ENCODE results near the gene LY6G6C.

LY6G6C gene, protein sequence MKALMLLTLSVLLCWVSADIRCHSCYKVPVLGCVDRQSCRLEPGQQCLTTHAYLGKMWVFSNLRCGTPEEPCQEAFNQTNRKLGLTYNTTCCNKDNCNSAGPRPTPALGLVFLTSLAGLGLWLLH

GRCh38 chr6:31721351-31722020 lies at the start of gene LY6G6C:
LY6G6C (minus strand) TSS chr6:31721746; CDS start chr6:31721679, 67 bp downstream.
- Mint-ChIP-seq H3K4me3 (no peak within 1 kb of the TSS), H3K27ac (peak within 1 kb of the TSS; percentile 48)

DNA sequence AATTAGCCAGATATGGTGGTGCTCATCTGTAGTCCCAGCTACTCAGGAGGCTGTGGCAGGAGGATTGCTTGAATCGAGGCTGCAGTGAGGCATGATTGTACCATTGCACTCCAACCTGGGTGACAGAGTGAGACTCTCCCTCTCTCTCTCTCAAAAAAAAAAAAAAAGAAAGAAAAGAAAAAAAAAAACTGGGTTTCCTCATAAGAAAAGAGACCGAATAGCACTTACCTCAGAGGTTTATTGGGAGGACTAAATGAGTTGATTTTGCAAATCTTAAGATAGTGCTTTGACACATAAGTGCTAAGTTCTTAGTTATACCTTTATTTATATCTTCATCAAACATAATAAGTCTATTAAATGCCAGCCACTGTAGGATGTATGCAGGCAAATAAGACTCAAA lies 49.3 kb upstream of the LY6G6C start:
- H3K27me3 Mint-ChIP-seq = no peaks in the 10 kb centered on the region
- peaks cover 28% of the 10 kb centered on the region for H3K4me1 Mint-ChIP-seq
- no peaks in the 10 kb centered on the region for H3K9me3 Mint-ChIP-seq
- no peak overlapping the region for H3K4me3 Mint-ChIP-seq
- no peaks in the 10 kb centered on the region for H3K36me3 Mint-ChIP-seq
- peak overlapping the region; percentile 51 for H3K27ac Mint-ChIP-seq

More at GRCh38 chr6:31721351-31722020, at the start of gene LY6G6C:
- Mint-ChIP-seq H3K27me3 (no peaks in the 10 kb centered on the region), H3K4me1 (peaks cover 10% of the 10 kb centered on the region), H3K9me3 (no peaks in the 10 kb centered on the region), H3K36me3 (no peaks in the 10 kb centered on the region)

DNA sequence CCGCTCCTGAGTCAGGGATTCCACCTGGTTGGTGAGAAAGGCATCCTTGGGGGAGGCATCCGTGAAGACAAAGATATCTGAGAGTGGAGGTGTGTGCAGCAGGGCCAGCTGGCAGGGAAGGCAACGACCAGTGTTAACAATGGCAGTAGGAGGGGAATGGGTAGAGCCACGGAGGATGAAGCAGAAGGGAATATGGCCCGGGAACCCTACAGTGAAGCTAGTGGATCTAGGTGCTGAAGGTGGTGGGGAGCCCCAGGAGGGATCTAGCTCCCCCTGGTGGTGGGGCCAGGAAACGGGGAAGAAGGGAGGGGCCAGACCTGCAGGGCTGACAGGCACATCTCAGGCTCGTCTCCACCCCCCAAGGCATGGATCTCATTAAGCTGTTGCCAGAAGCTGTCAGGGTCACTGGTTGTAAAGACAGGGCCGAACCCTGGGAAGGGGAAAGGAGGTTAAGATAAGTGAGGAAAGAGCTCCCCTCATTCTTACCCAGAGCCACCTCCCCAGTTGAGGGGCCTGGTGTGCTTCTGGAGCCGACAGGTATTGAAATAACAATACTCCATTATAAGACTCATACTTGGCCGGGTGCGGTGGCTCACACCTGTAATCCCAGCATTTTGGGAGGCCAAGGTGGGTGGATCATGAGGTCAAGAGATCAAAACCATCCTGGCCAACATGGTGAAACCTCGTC lies 48.3 kb upstream of the LY6G6C start:
- Mint-ChIP-seq H3K9me3 (no peaks in the 10 kb centered on the region), H3K27ac (no peak overlapping the region), H3K4me1 (peaks cover 22% of the 10 kb centered on the region), H3K27me3 (no peaks in the 10 kb centered on the region), H3K4me3 (peak overlapping the region; percentile 23), H3K36me3 (no peaks in the 10 kb centered on the region)

DNA sequence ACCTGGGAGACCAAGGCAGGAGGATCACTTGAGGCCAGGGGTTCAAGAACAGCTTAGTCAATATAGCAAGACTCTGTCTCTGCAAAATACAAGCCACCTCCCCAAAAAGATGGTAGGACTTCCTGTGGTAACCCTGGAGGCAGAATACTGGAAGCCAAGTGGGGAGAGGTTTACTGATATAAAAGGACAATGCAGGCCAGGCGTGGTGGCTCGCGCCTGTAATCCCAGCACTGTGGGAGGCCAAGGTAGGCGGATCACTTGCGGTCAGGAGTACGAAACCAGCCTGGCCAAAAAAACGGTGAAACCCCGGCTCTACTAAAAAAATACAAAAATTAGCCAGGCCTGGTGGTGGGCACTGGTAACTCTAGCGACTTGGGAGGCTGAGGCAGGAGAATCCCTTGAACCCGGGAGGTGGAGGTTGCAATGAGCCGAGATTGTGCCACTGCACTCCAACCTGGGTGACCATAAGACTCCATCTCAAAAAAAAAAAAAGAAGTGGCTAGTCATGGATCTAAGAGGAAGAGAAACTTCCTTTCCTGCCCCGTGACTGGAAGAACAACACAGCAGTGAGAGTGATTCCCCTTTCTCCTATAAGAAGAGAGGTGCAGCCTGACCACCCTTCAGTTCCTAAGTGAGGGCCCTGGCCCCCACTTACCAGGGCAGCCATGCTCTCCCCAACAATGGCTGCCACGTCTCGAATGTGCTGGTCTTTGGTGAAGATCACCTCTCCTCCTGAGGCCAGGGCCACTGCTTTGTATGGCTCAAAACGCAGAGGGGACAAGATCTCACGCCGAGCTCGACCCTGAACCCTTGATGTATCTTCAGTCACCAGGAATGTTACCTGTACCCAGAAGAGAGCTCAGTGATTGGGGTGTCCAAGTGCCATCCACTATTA lies 47.1 kb upstream of the LY6G6C start:
- Mint-ChIP-seq H3K4me1 (peaks cover 23% of the 10 kb centered on the region), H3K27me3 (no peaks in the 10 kb centered on the region), H3K9me3 (no peaks in the 10 kb centered on the region), H3K27ac (no peak overlapping the region), H3K36me3 (no peaks in the 10 kb centered on the region), H3K4me3 (no peak overlapping the region)

GRCh38 chr6:31767096-31767645 lies 45.6 kb upstream of the LY6G6C start:
- H3K9me3 Mint-ChIP-seq = no peaks in the 10 kb centered on the region
- H3K36me3 Mint-ChIP-seq = peaks cover 2% of the 10 kb centered on the region
- H3K4me1 Mint-ChIP-seq = peaks cover 17% of the 10 kb centered on the region
- no peak overlapping the region for H3K27ac Mint-ChIP-seq
- no peaks in the 10 kb centered on the region for H3K27me3 Mint-ChIP-seq
- no peak overlapping the region for H3K4me3 Mint-ChIP-seq

GRCh38 chr6:31765910-31766794 lies 44.6 kb upstream of the LY6G6C start:
- Mint-ChIP-seq H3K9me3 (no peaks in the 10 kb centered on the region), H3K36me3 (peaks cover 5% of the 10 kb centered on the region), H3K4me3 (no peak overlapping the region), H3K27me3 (no peaks in the 10 kb centered on the region), H3K4me1 (peaks cover 12% of the 10 kb centered on the region), H3K27ac (no peak overlapping the region)

DNA sequence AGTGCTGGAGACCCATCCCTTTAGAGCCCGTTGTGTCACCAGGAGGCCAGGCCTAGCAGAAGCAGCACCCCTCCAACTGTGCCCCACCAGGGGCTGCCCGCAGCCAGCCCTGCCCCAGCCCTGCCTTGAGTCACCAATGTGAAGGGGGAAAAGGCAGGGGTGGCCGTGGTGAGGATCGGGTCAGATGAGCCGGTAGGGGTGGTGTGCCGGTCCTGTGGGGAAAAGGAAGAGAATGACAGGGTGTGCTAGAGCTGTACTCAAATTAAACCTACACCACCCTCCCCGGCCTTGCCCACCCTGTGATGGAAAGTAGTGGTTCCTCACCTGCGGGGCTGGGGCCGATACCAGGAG lies 44.0 kb upstream of the LY6G6C start:
- H3K4me3 Mint-ChIP-seq = no peak overlapping the region

DNA sequence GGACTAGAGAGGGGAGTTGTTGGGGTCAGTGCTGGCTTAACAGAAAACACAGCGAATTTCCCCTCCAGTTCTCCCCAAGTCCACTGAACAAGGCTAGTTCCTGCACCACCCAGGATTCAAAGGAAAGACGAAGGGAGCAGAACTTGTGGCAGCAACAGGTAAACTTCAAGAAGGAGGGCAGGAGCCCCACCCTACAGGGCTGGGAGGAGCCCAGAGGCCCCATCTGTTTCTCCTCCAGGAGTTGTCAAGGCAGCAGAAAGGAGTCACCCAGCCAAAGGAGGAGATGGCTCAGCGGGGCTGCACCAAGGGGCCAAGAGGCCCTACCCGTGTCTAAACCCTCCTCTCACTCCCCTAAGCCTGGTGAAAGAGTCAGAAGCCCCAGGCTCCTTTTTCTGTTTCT lies 42.7 kb upstream of the LY6G6C start:
- Mint-ChIP-seq H3K36me3 (peaks cover 13% of the 10 kb centered on the region), H3K4me1 (peaks cover 3% of the 10 kb centered on the region), H3K27me3 (no peaks in the 10 kb centered on the region), H3K27ac (no peak overlapping the region), H3K9me3 (no peaks in the 10 kb centered on the region), H3K4me3 (no peak overlapping the region)

More for the DNA sequence above, 44.0 kb upstream of the LY6G6C start:
- no peaks in the 10 kb centered on the region for H3K27me3 Mint-ChIP-seq
- H3K4me1 Mint-ChIP-seq = peaks cover 10% of the 10 kb centered on the region
- no peaks in the 10 kb centered on the region for H3K9me3 Mint-ChIP-seq
- no peak overlapping the region for H3K27ac Mint-ChIP-seq
- H3K36me3 Mint-ChIP-seq = peaks cover 5% of the 10 kb centered on the region

- Mint-ChIP-seq H3K27ac (no peak overlapping the region), H3K9me3 (no peaks in the 10 kb centered on the region), H3K27me3 (no peaks in the 10 kb centered on the region), H3K4me3 (no peak overlapping the region), H3K4me1 (peaks cover 3% of the 10 kb centered on the region), H3K36me3 (peaks cover 15% of the 10 kb centered on the region)
These were observed 42.0 kb upstream of the LY6G6C start for GRCh38 chr6:31763619-31763940.

DNA sequence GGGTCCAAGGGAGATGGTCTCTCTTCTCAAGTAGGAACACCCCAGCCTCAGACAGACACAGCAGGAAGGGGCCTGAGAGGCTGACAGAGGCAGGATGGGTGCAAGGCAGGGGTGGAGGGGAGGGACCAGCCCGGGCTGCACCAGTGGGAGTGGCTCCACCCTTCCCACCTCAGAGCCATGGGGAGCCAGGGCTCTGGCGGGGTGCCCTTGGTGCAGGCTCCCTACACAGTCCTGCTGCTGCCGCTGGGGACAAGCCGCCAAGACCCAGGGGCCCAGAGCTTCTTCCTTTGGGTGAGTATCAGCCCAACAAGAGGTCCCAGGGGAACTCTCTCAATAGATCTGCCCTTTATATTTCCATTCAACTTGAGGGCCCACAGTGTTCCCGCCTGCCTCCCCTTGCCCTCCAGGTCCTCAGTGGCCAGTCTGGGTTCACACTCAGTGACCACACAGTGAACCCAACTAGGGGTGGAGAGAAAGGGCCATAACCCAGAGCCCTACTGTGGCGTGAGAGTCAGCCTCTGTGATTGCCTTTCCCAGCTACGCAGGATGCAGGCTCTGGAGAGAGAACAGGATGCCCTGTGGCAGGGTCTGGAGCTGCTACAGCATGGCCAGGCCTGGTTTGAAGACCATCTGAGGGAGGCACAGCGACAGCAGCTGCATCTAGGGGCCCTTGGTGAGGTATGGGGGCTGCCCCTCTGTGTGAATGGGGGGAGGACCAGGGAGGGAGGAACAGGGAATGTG lies 41.5 kb upstream of the LY6G6C start:
- peaks cover 3% of the 10 kb centered on the region for H3K4me1 Mint-ChIP-seq
- H3K4me3 Mint-ChIP-seq = no peak overlapping the region
- peaks cover 15% of the 10 kb centered on the region for H3K36me3 Mint-ChIP-seq
- H3K27ac Mint-ChIP-seq = no peak overlapping the region
- H3K27me3 Mint-ChIP-seq = no peaks in the 10 kb centered on the region
- no peaks in the 10 kb centered on the region for H3K9me3 Mint-ChIP-seq

DNA sequence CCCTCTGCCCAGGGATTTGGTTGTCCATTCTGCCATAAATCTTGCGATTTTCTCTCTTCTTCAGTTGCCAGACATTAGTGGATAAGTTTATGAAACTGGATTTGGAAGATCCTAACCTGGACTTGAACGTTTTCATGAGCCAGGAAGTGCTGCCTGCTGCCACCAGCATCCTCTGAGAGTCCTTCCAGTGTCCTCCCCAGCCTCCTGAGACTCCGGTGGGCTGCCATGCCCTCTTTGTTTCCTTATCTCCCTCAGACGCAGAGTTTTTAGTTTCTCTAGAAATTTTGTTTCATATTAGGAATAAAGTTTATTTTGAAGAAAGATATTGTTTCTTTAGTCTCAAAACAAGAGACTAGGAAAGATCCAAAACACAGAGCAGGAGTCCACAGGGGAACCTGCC lies 40.8 kb upstream of the LY6G6C start, which contains the start of gene SAPCD1:
SAPCD1 (plus strand) TSS at position 301 of the 400 bp plus-strand sequence. CDS start 399 bp downstream, outside the sequence.
- H3K27ac Mint-ChIP-seq = no peak within 1 kb of the TSS

GRCh38 chr6:31761343-31761742 lies 39.8 kb upstream of the LY6G6C start:
- Mint-ChIP-seq H3K36me3 (peaks cover 15% of the 10 kb centered on the region), H3K4me3 (no peak overlapping the region), H3K9me3 (no peaks in the 10 kb centered on the region), H3K4me1 (peaks cover 3% of the 10 kb centered on the region), H3K27ac (no peak overlapping the region), H3K27me3 (no peaks in the 10 kb centered on the region)

More for the DNA sequence above, 40.8 kb upstream of the LY6G6C start, which contains the start of gene SAPCD1:
- no peaks in the 10 kb centered on the region for H3K27me3 Mint-ChIP-seq
- peaks cover 15% of the 10 kb centered on the region for H3K36me3 Mint-ChIP-seq
- no peak within 1 kb of the TSS for H3K4me3 Mint-ChIP-seq
- H3K4me1 Mint-ChIP-seq = peaks cover 3% of the 10 kb centered on the region
- no peaks in the 10 kb centered on the region for H3K9me3 Mint-ChIP-seq

DNA sequence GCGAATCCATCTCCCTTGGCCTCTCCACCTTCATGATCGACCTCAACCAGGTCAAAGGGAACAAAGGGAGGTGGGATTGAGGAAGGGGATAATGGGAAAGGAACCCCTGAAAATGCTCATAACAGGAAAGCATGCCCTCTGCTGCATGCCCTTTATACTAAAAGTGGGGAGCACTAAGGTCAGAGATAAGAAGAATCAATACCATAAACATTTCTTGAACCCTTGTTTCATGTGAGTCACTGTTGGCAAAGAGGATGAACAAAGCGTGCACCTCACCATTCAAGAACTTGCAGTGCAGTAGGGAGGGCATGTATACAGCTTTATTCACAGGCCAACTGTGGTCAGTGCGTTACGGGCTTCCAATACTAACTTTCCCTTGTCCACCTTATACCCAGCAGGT lies 39.2 kb upstream of the LY6G6C start:
- no peak overlapping the region for H3K27ac Mint-ChIP-seq
- no peak overlapping the region for H3K4me3 Mint-ChIP-seq
- no peaks in the 10 kb centered on the region for H3K27me3 Mint-ChIP-seq
- peaks cover 3% of the 10 kb centered on the region for H3K4me1 Mint-ChIP-seq
- no peaks in the 10 kb centered on the region for H3K9me3 Mint-ChIP-seq
- H3K36me3 Mint-ChIP-seq = peaks cover 15% of the 10 kb centered on the region

DNA sequence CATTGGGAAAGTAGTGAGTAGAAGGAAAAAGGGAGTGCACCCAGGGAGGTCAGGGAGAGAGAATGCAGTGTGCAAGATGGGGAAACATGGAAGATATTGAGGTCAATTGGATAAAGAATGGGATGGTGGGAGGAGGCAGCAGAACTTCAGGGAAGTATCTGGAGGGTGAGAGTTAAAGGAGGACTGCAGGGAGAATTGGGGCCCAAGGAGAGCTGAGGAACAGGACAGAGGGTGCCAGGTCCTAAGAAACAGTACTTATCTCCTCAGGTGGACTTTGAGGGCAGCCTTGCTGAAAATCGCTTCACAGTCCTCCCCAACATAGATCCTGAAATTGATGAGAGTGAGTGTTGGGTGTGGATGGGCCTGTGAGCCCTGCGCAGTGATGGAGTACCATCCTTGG lies 36.7 kb upstream of the LY6G6C start:
- H3K27ac Mint-ChIP-seq = no peak overlapping the region
- H3K4me1 Mint-ChIP-seq = no peaks in the 10 kb centered on the region
- peaks cover 15% of the 10 kb centered on the region for H3K36me3 Mint-ChIP-seq
- H3K27me3 Mint-ChIP-seq = no peaks in the 10 kb centered on the region
- no peak overlapping the region for H3K4me3 Mint-ChIP-seq
- no peaks in the 10 kb centered on the region for H3K9me3 Mint-ChIP-seq
